Medulla oblongata (tissue), 1 donor: ENCODE data around the gene PHKB.
A peak's percentile ranks its signal among the peaks of the same experiment; 100 is the strongest.
"Not testable (repeated sequence)": the region's sequence is repeated elsewhere in the genome, so short reads cannot be mapped to it uniquely, and the experiment has no call there.

Experiments used
- DNase-seq: peaks from one replicate; pipeline ENCODE4 v3.0.0-alpha.2; 2015; ENCODE audit errors: extremely low spot score

Gene PHKB

GRCh38 chr16:47504599-47504998 lies 43.5 kb downstream of the PHKB start:
- no peak for DNase-seq

DNA sequence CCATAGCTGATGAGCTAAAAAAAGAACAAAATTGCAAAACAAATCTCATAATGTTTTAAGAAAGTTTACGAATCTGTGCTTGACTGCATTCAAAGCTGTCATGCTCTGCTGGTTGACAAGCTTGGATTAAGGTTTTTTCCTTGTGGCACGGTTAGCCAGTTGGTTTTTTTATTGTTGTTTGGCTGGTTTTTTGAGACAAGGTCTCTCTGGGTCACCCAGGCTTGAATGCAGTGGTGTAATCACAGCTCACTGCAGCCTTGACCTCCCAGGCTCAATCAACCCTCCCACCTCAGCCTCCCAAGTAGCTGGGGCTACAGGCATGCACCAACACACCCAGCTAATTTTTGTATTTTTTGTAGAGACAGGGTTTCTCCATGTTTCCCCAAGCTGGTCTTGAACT lies 45.7 kb downstream of the PHKB start:
- no peak for DNase-seq

DNA sequence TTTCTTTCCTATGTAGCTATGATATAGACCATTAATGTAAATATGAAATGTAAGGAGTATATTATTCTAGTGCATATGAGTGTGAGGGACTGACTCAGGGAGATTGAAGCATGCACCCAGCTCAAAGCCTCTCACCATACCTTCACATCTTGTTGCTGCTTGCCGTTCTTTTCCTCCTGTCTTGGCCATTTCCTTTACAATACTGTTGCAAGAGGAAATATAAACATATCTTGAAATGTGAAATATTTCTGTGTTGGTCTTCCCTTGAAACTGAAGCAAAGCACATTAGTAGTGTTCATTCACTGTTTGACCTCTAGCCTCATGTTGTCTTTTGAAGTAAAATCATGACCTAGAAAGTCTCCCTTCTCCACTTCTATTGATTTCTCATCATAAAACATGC lies 46.6 kb downstream of the PHKB start:
- DNase-seq = no peak

GRCh38 chr16:47511882-47512281 lies 50.8 kb downstream of the PHKB start:
- DNase-seq = no peak

- DNase-seq = no peak
Measured at GRCh38 chr16:47519037-47519436, 57.9 kb downstream of the PHKB start.

GRCh38 chr16:47519546-47519945 lies 58.4 kb downstream of the PHKB start:
- no peak for DNase-seq

DNA sequence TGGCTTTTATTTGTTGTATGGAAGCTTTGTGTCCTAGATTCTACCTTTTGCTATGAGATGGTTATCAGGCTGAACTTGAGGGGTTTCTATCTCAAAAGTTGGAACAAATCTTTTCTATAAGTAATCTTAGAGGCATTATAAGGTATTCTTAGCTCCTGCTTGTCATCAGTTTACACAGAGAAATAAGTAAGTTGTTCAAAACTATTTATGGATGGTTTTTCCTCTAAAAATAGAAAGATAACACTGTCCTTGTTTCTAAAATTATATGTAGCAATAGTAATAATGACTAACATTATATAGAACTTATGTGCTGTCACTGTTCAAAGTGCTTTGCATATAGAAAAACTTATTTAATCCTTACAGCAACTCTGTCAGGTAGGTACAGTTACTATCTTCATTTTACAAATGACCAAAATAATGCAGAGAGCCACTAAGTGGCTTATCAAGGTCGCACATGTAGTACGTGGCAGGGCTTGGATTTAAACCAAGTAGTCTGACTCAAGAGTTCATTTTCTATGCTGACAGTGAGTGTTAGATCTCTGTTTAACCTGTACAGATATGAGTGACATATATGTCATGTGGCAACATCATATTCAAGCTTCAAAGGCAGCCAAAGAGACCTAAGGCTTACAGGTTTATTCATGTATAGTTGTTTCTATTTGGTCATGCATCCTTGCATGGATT lies 59.0 kb downstream of the PHKB start:
- DNase-seq = no peak

DNA sequence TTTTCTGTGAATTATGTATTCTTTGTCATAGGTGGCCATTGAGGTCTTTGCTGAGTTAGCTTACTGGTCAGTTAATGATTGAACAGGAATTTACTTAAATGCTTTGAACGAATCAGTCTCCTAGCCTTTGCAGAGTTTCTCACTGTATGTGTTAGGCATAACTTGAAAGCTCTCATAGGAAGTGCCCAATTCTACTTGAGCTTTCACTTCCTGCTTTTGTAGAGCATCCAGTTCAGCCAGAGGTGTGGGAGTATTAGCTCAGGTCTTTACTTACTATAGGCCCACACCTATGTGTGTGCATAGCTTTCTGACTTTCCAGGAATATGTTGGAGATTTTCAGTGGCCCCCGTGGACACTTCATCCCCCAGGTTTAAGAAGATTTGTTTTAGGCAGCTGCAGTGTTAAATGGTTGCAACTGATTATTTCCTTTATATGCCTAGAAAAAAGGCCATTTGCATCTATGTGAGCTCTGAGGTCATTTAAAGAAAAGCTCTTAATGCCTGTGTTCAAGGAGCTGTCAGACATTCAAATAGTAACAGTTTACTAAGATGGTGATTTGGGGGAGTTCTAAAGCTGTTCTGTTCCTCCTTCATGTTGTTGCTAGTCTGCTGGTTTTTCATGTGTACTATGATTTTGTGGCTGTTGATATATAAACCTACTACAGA lies 62.3 kb downstream of the PHKB start:
- peak; percentile 50 for DNase-seq

GRCh38 chr16:47524007-47524405 lies 62.9 kb downstream of the PHKB start:
- DNase-seq = no peak

GRCh38 chr16:47528431-47528830 lies 67.3 kb downstream of the PHKB start:
- DNase-seq = no peak

- no peak for DNase-seq
Measured at GRCh38 chr16:47533744-47534292, 72.7 kb downstream of the PHKB start.

DNA sequence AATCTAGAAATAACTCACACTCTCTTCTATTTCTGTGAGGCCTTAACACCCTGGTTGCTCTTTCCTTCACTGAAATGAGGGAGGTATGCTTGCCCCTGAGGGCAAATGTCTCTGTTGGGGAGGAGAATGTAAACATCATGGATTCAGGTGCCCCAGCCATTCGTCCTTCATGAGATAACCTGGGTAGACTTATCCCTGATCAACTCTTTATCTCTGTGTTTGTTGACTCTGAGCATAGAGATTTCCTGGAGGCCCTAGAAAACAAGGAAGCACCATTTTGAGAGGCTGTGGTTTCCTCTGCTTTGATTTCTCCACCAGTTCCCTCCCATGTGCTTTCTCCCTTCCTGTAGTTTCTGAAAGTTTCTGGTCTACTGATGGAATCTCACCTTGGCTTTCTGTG lies 77.3 kb downstream of the PHKB start:
- no peak for DNase-seq

DNA sequence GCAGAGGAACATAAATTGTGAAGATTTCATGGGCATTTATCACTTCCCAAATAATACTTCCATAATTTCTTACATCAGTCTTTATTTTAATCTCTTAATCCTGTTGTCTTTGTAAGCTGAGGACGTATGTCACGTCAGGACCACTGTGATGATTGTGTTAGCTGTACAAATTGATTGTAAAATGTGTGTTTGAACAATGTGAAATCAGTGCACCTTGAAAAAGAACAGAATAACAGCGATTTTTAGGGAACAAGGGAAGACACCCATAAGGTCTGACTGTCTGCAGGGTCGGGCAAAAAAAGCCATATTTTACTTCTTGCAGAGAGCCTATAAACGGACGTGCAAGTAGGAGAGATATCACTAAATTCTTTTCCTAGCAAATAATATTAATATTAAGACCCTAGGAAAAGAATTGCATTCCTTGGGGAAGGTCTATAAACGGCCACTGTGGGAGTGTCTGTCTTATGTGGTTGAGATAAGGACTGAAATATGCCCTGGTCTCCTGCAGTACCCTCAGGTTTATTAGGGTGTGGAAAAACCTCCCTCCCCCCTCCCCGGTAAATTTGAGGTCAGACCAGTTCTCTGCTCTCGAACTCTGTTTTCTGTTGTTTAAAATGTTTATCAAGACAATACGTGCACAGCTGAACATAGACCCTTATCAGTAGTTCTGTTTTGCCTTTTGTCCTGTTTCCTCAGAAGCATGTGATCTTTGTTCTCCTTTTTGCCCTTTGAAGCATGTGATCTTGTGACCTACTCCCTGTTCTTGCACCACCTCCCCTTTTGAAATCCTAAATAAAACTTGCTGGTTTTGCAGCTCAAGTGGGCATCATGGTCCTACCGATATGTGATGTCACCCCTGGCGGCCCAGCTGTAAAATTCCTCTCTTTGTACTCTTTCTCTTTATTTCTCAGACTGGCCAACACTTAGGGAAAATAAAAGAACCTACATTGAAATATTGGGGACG lies 78.9 kb downstream of the PHKB start:
- DNase-seq = not testable (repeated sequence)

GRCh38 chr16:47541135-47541534 lies 80.0 kb downstream of the PHKB start:
- not testable (repeated sequence) for DNase-seq

- DNase-seq = not testable (repeated sequence)
Measured at GRCh38 chr16:47544255-47544654, 83.1 kb downstream of the PHKB start.

DNA sequence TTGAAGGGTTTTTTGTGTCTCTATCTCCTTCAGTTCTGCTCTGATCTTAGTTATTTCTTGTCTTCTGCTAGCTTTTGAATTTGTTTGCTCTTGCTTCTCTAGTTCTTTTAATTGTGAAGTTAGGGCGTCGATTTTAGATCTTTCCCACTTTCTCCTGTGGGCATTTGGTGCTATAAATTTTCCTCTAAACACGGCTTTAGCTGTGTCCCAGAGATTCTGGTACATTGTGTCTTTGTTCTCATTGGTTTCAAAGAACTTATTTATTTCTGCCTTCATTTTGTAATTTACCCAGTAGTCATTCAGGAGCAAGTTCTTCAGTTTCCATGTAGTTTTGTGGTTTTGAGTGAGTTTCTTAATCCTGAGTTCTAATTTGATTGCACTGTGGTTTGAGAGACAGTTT lies 90.1 kb downstream of the PHKB start:
- not testable (repeated sequence) for DNase-seq

GRCh38 chr16:47551767-47552166 lies 90.6 kb downstream of the PHKB start:
- DNase-seq = not testable (repeated sequence)

GRCh38 chr16:47553853-47554564 lies 92.9 kb downstream of the PHKB start:
- no peak for DNase-seq

DNA sequence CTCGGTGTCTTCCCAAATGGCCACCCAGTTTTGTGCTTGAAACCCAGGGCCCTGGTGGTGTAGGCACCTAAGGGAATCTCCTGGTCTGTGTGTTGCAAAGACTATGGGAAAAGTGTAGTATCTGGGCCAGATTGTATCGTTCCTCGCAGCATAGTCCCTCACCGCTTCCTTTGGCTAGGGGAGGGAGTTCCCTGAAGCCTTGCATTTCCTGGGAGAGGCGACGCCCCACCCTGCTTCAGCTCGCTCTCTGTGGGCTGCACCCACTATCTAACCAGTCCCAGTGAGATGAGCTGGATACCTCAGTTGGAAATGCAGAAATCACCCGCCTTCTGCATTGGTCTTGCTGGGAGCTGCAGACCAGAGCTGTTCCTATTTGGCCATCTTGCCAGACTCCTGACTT lies 93.5 kb downstream of the PHKB start:
- DNase-seq = not testable (repeated sequence)

- DNase-seq = no peak
Measured at GRCh38 chr16:47561286-47561685, 100.2 kb downstream of the PHKB start.

DNA sequence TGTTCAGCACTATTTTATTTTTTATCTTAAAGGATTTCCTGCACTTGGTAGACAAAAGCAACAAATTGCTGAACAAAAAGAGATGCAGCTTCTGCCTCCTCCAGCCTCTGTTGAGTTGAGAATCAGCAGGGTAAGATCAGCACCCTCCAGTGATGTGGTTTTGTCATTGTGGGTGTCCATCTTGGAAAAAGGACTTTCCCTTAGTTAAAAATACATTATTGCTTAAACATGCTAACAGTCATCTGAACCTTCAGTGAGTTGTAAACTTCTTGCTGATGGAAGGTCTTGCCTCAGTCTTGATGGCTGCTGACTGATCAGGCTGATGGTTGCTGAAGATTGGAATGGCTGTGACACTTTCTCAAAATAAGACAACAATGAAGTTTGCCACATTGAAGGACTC lies 101.2 kb downstream of the PHKB start:
- DNase-seq = no peak
